K562 (cell line): ENCODE measurements around the gene TRAK1. TPM values are rescaled to one million over a fixed set of nuclear protein-coding genes. Genes with fewer than 3 reads are reported as not detected.

ENCODE experiments used
- ATAC-seq: fragments of 200-7000 bp; cut with Tn5 transposase; 3 replicates; pipeline ENCODE4 v1.9.1; 2020; ENCODE audit warnings: moderate library complexity
- BruUV-seq: library from RNA; stranded (reverse); fragments of 400-500 nt; replicated peaks from 2 replicates; lab custom pipeline; 2021; lab: Mats Ljungman, UMichigan
- CTCF ChIA-PET: fragments of 300-600 bp; formaldehyde crosslinking; extraction: SDS; loops from one replicate; lab custom pipeline; 2021; ENCODE audit warnings: low intra/inter-chr PET ratio; lab: Yijun Ruan, JAX
- POLR2A ChIA-PET: fragments of 300-600, 350-650 bp; sonication (Branson Sonifier 250); formaldehyde crosslinking; extraction: SDS; loops from one replicate; lab custom pipeline; 2021; ENCODE audit warnings: antibody characterized with exemption, inconsistent platforms; lab: Yijun Ruan, JAX
- DNase-seq, 4 experiments: peaks; one replicate each; pipeline versions ENCODE4 v3.0.0 to v3.0.0-alpha.2; 2011 to 2018; ENCODE audit warnings: low spot score in 3 of 4, mixed read lengths in 3 of 4; ENCODE audit errors: extremely low read depth in 1 of 4
- FAIRE-seq: peaks from 2 replicates; lab custom pipeline; 2011; peaks lifted over from hg19 to GRCh38; lab: Jason Lieb, UNC
- H2AFZ ChIP-seq: 2 replicates; pipeline ENCODE4 v1.6.0; 2011; ENCODE audit warnings: low read depth, low read length, control low read depth, inconsistent platforms
- H3K27ac ChIP-seq: fragments of 200-600 bp; 3 replicates; pipeline ENCODE4 v1.8.0; 2011; ENCODE audit warnings: low read depth, mild to moderate bottlenecking, control low read depth, inconsistent platforms, low read length, moderate library complexity, mixed read lengths; ENCODE audit errors: extremely low read depth
- H3K27me3 ChIP-seq, 2 experiments: fragments of 300-600 bp in 1 of 2; 2 replicates in 1 of 2; 3 replicates in 1 of 2; pipeline versions ENCODE4 v1.6.0 to v1.8.0; 2011; ENCODE audit warnings: inconsistent platforms in 2 of 2, low read length in 2 of 2, mild to moderate bottlenecking in 1 of 2, mixed read lengths in 1 of 2, moderate library complexity in 1 of 2; ENCODE audit not compliant: control insufficient read depth in 2 of 2, insufficient read depth in 2 of 2
- H3K36me3 ChIP-seq: fragments of 300-600 bp; 3 replicates; pipeline ENCODE4 v1.8.0; 2011; ENCODE audit warnings: mild to moderate bottlenecking, low read length, inconsistent platforms; ENCODE audit not compliant: control insufficient read depth, insufficient read depth
- H3K4me1 ChIP-seq, 2 experiments: fragments of 200-600 bp in 1 of 2; replicated peaks in 1 of 2; 2 replicates in 1 of 2; 3 replicates in 1 of 2; pipeline versions ENCODE4 v1.5.1 to v1.8.0; 2011; ENCODE audit warnings: inconsistent platforms in 2 of 2, low read length in 2 of 2, mild to moderate bottlenecking in 1 of 2, mixed read lengths in 1 of 2, moderate library complexity in 1 of 2; ENCODE audit not compliant: control insufficient read depth in 2 of 2, insufficient read depth in 2 of 2
- H3K4me2 ChIP-seq: 2 replicates; pipeline ENCODE4 v1.6.1; 2011; ENCODE audit warnings: low read length, control low read depth, inconsistent platforms, mixed read lengths; ENCODE audit not compliant: insufficient read depth
- H3K4me3 ChIP-seq: fragments of 200-600 bp; sonication (generic), shearing (Covaris generic); 2 replicates; pipeline ENCODE4 v1.5.1; 2016; ENCODE audit warnings: control low read depth, inconsistent platforms
- H3K79me2 ChIP-seq: fragments of 200-600 bp; 3 replicates; pipeline ENCODE4 v1.8.0; 2011; ENCODE audit warnings: low read length, inconsistent platforms; ENCODE audit not compliant: control insufficient read depth, insufficient read depth
- H3K9ac ChIP-seq, 2 experiments: 2 replicates each; pipeline versions ENCODE4 v1.6.0 to v1.6.1; 2011; ENCODE audit warnings: low read depth in 2 of 2, low read length in 2 of 2, control low read depth in 1 of 2, inconsistent platforms in 1 of 2, mild to moderate bottlenecking in 1 of 2, mixed read lengths in 1 of 2; ENCODE audit not compliant: insufficient read depth in 1 of 2
- H3K9me1 ChIP-seq: one replicate; pipeline ENCODE4 v1.6.0; 2011; ENCODE audit warnings: inconsistent platforms, mild to moderate bottlenecking, low read length, moderate library complexity; ENCODE audit not compliant: control insufficient read depth, insufficient read depth
- H3K9me3 ChIP-seq: replicated peaks from 2 replicates; pipeline ENCODE4 v1.5.1; 2011; ENCODE audit warnings: low read depth, low read length, inconsistent platforms; ENCODE audit not compliant: control insufficient read depth, insufficient read depth
- H4K20me1 ChIP-seq: replicated peaks from 2 replicates; pipeline ENCODE4 v1.6.1; 2011; ENCODE audit warnings: low read length, inconsistent platforms, mixed read lengths; ENCODE audit not compliant: control insufficient read depth, insufficient read depth
- BCL6 ChIP-seq: fragments of 250-450 bp; sonication (Bioruptor Pico); IDR thresholded peaks from 2 replicates; pipeline ENCODE4 v1.4.0; 2020
- BMI1 ChIP-seq: fragments of 150-350 bp; IDR thresholded peaks from 2 replicates; pipeline ENCODE4 v1.6.1; 2014; ENCODE audit warnings: low read length
- ELF4 ChIP-seq: fragments of 450-650 bp; formaldehyde crosslinking; IDR thresholded peaks from 2 replicates; pipeline ENCODE4 v1.4.0; 2022; ENCODE audit warnings: missing genetic modification characterization
- GTF2F1 ChIP-seq: IDR thresholded peaks from 2 replicates; pipeline ENCODE4 v1.6.1; 2011; ENCODE audit warnings: low read depth, low read length, improper control_type of control experiment
- MLX ChIP-seq, 2 experiments: fragments of 450-650 bp in 1 of 2; sonication (generic) in 1 of 2; formaldehyde crosslinking; conservative IDR thresholded peaks; 2 replicates each; pipeline versions ENCODE4 v1.4.0 to v1.8.1; 2020 to 2022; ENCODE audit warnings: mild to moderate bottlenecking in 1 of 2, missing genetic modification reagents in 1 of 2
- MYBL2 ChIP-seq, 2 experiments: fragments of 450-650 bp in 1 of 2; sonication (generic) in 1 of 2; formaldehyde crosslinking in 1 of 2; IDR thresholded peaks; 2 replicates each; pipeline versions ENCODE4 v1.6.1 to v1.8.1; 2017 to 2022; ENCODE audit warnings: borderline replicate concordance in 1 of 2, inconsistent platforms in 1 of 2, low read depth in 1 of 2, mild to moderate bottlenecking in 1 of 2, missing genetic modification reagents in 1 of 2, moderate library complexity in 1 of 2
- NFE2 ChIP-seq: IDR thresholded peaks from 2 replicates; pipeline ENCODE4 v1.6.1; 2014; ENCODE audit warnings: antibody characterized with exemption, low read depth
- PBX2 ChIP-seq, 2 experiments: IDR thresholded peaks in 1 of 2; conservative IDR thresholded peaks in 1 of 2; 2 replicates each; pipeline ENCODE4 v1.6.1; 2016; ENCODE audit warnings: low read depth in 2 of 2, mild to moderate bottlenecking in 1 of 2, missing compliant biosample characterization in 1 of 2, missing genetic modification characterization in 1 of 2, moderate library complexity in 1 of 2
- PRPF4 ChIP-seq: fragments of 200-400 bp; formaldehyde crosslinking; IDR thresholded peaks from one replicate; pipeline ENCODE4 v1.6.1; 2017; ENCODE audit warnings: low read length, low read depth, mild to moderate bottlenecking; ENCODE audit not compliant: insufficient read depth, poor library complexity, severe bottlenecking
- RAD21 ChIP-seq, 2 experiments: fragments of 250-450 bp in 1 of 2; fragments of 450-650 bp in 1 of 2; sonication (Bioruptor Pico) in 1 of 2; formaldehyde crosslinking in 1 of 2; IDR thresholded peaks in 1 of 2; conservative IDR thresholded peaks in 1 of 2; 2 replicates each; pipeline versions ENCODE4 v1.4.0 to v1.8.0; 2020 to 2022; ENCODE audit warnings: mild to moderate bottlenecking in 2 of 2, moderate library complexity in 1 of 2
- SIN3B ChIP-seq: fragments of 450-650 bp; IDR thresholded peaks from 2 replicates; pipeline ENCODE4 v1.6.1; 2017; ENCODE audit warnings: low read depth, mild to moderate bottlenecking, moderate library complexity
- SMARCA4 ChIP-seq: fragments of 450-650 bp; IDR thresholded peaks from 2 replicates; pipeline ENCODE4 v1.6.1; 2016
- SMARCB1 ChIP-seq: IDR thresholded peaks from 2 replicates; pipeline ENCODE4 v1.6.1; 2011; ENCODE audit warnings: improper control_type of control experiment, low read depth; ENCODE audit not compliant: insufficient read length
- SOX6 ChIP-seq: fragments of 450-650 bp; IDR thresholded peaks from 2 replicates; pipeline ENCODE4 v1.6.1; 2014; ENCODE audit warnings: mild to moderate bottlenecking
- U2AF2 ChIP-seq: fragments of 200-400 bp; formaldehyde crosslinking; optimal IDR thresholded peaks from 2 replicates; pipeline ENCODE3; 2017; ENCODE audit warnings: low read depth, mild to moderate bottlenecking, low read length
- ZNF696 ChIP-seq: fragments of 250-450 bp; sonication (Bioruptor Pico); conservative IDR thresholded peaks from 2 replicates; pipeline ENCODE4 v1.4.0; 2020; ENCODE audit warnings: mild to moderate bottlenecking, moderate library complexity
- WGBS: fragments of 100-300 bp; shearing (Covaris generic); methylation state at CpG from one replicate; pipeline ENCODE4 v1.1.6; 2016; ENCODE audit warnings: low coverage, mixed read lengths; ENCODE audit not compliant: insufficient coverage; ENCODE audit errors: missing lambda C conversion rate; 5-methylcytosine and 5-hydroxymethylcytosine counted together
- in situ Hi-C: fragments of 300-500 bp; cut with MboI; formaldehyde crosslinking; loops from 4 replicates; pipeline ENCODE4 v1.15.0; 2018; ENCODE audit warnings: inconsistent platforms, mixed read lengths
- intact Hi-C: fragments of 100-400 bp; cut with micrococcal nuclease; formaldehyde crosslinking; loops from 2 replicates; pipeline ENCODE4 v1.14.2; 2022
- polyA plus RNA-seq, 8 experiments: library from polyadenylated mRNA; depleted of rRNA in 4 of 8; stranded (reverse) in 5 of 8; unstranded in 3 of 8; fragments of >200 nt; fragmentation: Nextera tagmentation in 2 of 8; fragmentation: Illumina TruSeq in 1 of 8; extraction: Ambion mirVana in 2 of 8; extraction: Trizol in 1 of 8; gene quantifications; 2 replicates each; pipeline versions ENCODE4 v1.2.1 to v1.2.3, GENCODE V29; 2011 to 2014; ENCODE audit warnings: inconsistent platforms in 1 of 8, missing spikeins in 1 of 8
- total RNA-seq, 7 experiments: library from RNA; depleted of rRNA in 6 of 7; stranded (reverse); fragments of >200 nt in 6 of 7; fragmentation: Illumina TruSeq in 2 of 7; extraction: Trizol in 2 of 7; gene quantifications; 2 replicates each; pipeline versions ENCODE4 v1.2.1 to v1.2.3, GENCODE V29; 2011 to 2021; ENCODE audit warnings: low replicate concordance in 1 of 7

Gene TRAK1
- total and polyA plus RNA-seq, 9 of the 15 experiments (the other 6 are each of a cell fraction or from before 2014, with no cell fraction given): 5.3 to 28.5 (median 17.5) TPM

- TF ChIP-seq RAD21 (CRISPR knock-in tag; conservative IDR thresholded peaks at IDR 0.05 in 1 of 2, IDR thresholded peaks at IDR 0.05 in 1 of 2) (no peak), SIN3B (no peak), NFE2 (no peak), GTF2F1 (no peak)
These were observed 18.3 kb upstream of the TRAK1 start (continued) for GRCh38 chr3:42072831-42073301.

- POLR2A ChIA-PET: interaction anchor here (1.6 kb wide), 1 partner anchor 8 kb away, joined by 3 read pairs; no protein-coding TSS in a partner anchor
- CTCF ChIA-PET: no interaction called here
- intact Hi-C loops: no loop called here
- no peaks in the 10 kb centered on the region for H3K4me1 ChIP-seq
- H3K9me1 ChIP-seq: no peaks in the 10 kb centered on the region
- in situ Hi-C loops: loop anchor here (25.0 kb wide), 1 partner anchor 165 kb away; no protein-coding TSS in a partner anchor
- no peaks in the 10 kb centered on the region for H3K9me3 ChIP-seq
- BruUV-seq: no TSS peak
- H3K4me2 ChIP-seq: no peak overlapping the region
- H2AFZ ChIP-seq: no peak overlapping the region
- no peak for DNase-seq
- TF ChIP-seq PBX2 (CRISPR knock-in tag; IDR thresholded peaks at IDR 0.05; ENCODE audit: low read depth) (no peak), PBX2 (tag; conservative IDR thresholded peaks at IDR 0.05; ENCODE audit: low read depth) (no peak), ZNF696 (CRISPR knock-in tag) (no peak), BMI1 (no peak), ELF4 (CRISPR knock-in tag) (no peak), MLX (CRISPR knock-in tag; conservative IDR thresholded peaks at IDR 0.05) (no peak), PRPF4 (no peak), BCL6 (CRISPR knock-in tag) (no peak), SMARCA4 (no peak), SMARCB1 (no peak), U2AF2 (no peak), SOX6 (no peak), MYBL2 (IDR thresholded peaks at IDR 0.05; ENCODE audit: low read depth) (no peak), MYBL2 (CRISPR knock-in tag; IDR thresholded peaks at IDR 0.05; ENCODE audit: borderline replicate concordance) (no peak)
- TF ChIP-seq, all 486 proteins: peak for 0
- Histone ChIP-seq H3K4me3 (no peak overlapping the region), H4K20me1 (no peaks in the 10 kb centered on the region), H3K27ac (no peak overlapping the region), H3K27me3 (no peaks in the 10 kb centered on the region), H3K9ac (no peak overlapping the region), H3K36me3 (no peaks in the 10 kb centered on the region), H3K79me2 (peaks cover 14% of the 10 kb centered on the region; the same call in 2 of the 3 replicates)
- ATAC-seq (no peak), FAIRE-seq (no peak)
- WGBS: 71% methylated on average over 5 of the region's 5 CpGs
These were observed 13.4 kb upstream of the TRAK1 start for GRCh38 chr3:42077785-42078184.
